Stomach (tissue), 4 donors: ENCODE data around the gene VAMP2.

ENCODE experiments used
- CTCF ChIP-seq, 7 experiments: fragments of 450-650 bp in 4 of 7; fragments of 200-600 bp in 3 of 7; sonication (generic) in 3 of 7; IDR thresholded peaks; one replicate each; pipeline ENCODE4 v1.5.1; 2016 to 2019; ENCODE audit warnings: antibody characterized with exemption in 7 of 7, control low read depth in 2 of 7, mild to moderate bottlenecking in 1 of 7
- EP300 ChIP-seq: sonication (generic); formaldehyde crosslinking; IDR thresholded peaks from one replicate; pipeline ENCODE4 v1.6.1; 2017; ENCODE audit warnings: antibody characterized with exemption
- POLR2A ChIP-seq, 4 donors: fragments of 450-650 bp; IDR thresholded peaks; one replicate each; pipeline ENCODE4 v1.6.1; 2016; ENCODE audit warnings: antibody characterized with exemption in 4 of 4, control low read depth in 2 of 4, mild to moderate bottlenecking in 1 of 4, moderate library complexity in 1 of 4

- TF ChIP-seq CTCF (IDR thresholded peaks at IDR 0.05) (no peak), POLR2A (IDR thresholded peaks at IDR 0.05) (no peak), EP300 (no peak)
Measured at GRCh38 chr17:8110907-8111306, 51.8 kb downstream of the VAMP2 start.
